HG03060 (cell line): Measurements from ENCODE around the gene WDR1.

Source experiments
- ATAC-seq: cut with Tn5 transposase; IDR thresholded peaks from one replicate; pipeline ENCODE4 v1.9.1; 2021; ENCODE audit warnings: low read depth, moderate number of reproducible peaks; ENCODE audit not compliant: unreplicated experiment

Gene WDR1

GRCh38 chr4:10050261-10050661 is 66.3 kb downstream of the WDR1 start:
- ATAC-seq: no peak

- ATAC-seq: no peak
Measured at GRCh38 chr4:10048941-10049697, 67.5 kb downstream of the WDR1 start.

GRCh38 chr4:10047967-10048366 is 68.6 kb downstream of the WDR1 start:
- ATAC-seq: no peak

GRCh38 chr4:10046471-10046870 is 70.1 kb downstream of the WDR1 start:
- ATAC-seq: no peak

- ATAC-seq: no peak
Measured at GRCh38 chr4:10045481-10045880, 71.1 kb downstream of the WDR1 start.

GRCh38 chr4:10041036-10041435 is 75.6 kb downstream of the WDR1 start:
- ATAC-seq: no peak

GRCh38 chr4:10040049-10040892 is 76.3 kb downstream of the WDR1 start:
- ATAC-seq: no peak

- ATAC-seq: no peak
Measured at GRCh38 chr4:10036807-10037342, 79.7 kb downstream of the WDR1 start.

GRCh38 chr4:10035130-10035529 is 81.5 kb downstream of the WDR1 start:
- no peak for ATAC-seq

- ATAC-seq: no peak
Measured at GRCh38 chr4:10034612-10035104, 81.9 kb downstream of the WDR1 start.

- ATAC-seq: no peak
Measured at GRCh38 chr4:10034136-10034535, 82.5 kb downstream of the WDR1 start.

- no peak for ATAC-seq
Measured at GRCh38 chr4:10033191-10033881, 83.3 kb downstream of the WDR1 start.

- ATAC-seq: no peak
Measured at GRCh38 chr4:10032625-10033024, 84.0 kb downstream of the WDR1 start.

GRCh38 chr4:10031668-10032590 is 84.7 kb downstream of the WDR1 start:
- no peak for ATAC-seq

- ATAC-seq: no peak
Measured at GRCh38 chr4:10030972-10031667, 85.5 kb downstream of the WDR1 start.

GRCh38 chr4:10029403-10029802 is 87.2 kb downstream of the WDR1 start:
- ATAC-seq: no peak

GRCh38 chr4:10028910-10029309 is 87.7 kb downstream of the WDR1 start:
- ATAC-seq: no peak

- ATAC-seq: no peak
Measured at GRCh38 chr4:10026485-10026884, 90.1 kb downstream of the WDR1 start.

- ATAC-seq: no peak
Measured at GRCh38 chr4:10025230-10025806, 91.3 kb downstream of the WDR1 start.
